Left ventricle myocardium inferior (tissue), 1 donor: Measurements from ENCODE around the gene SUPT20H. TPM values are rescaled to one million over a fixed set of nuclear protein-coding genes. Genes with fewer than 3 reads are reported as not detected.

Source experiments
- DNase-seq: peaks from one replicate; pipeline ENCODE4 v3.0.0-alpha.2; 2020
- H3K27ac ChIP-seq: fragments of 200-600 bp; replicated peaks from 2 replicates; pipeline ENCODE4 v1.8.0; 2021
- H3K27me3 ChIP-seq: fragments of 200-600 bp; 2 replicates; pipeline ENCODE4 v1.8.0; 2021; ENCODE audit warnings: low read depth
- H3K36me3 ChIP-seq: fragments of 200-600 bp; 2 replicates; pipeline ENCODE4 v1.8.0; 2021
- H3K4me1 ChIP-seq: fragments of 200-600 bp; 2 replicates; pipeline ENCODE4 v1.8.0; 2021
- H3K4me3 ChIP-seq: fragments of 200-600 bp; 2 replicates; pipeline ENCODE4 v1.8.0; 2021; ENCODE audit warnings: mild to moderate bottlenecking, moderate library complexity
- H3K9me3 ChIP-seq: fragments of 200-600 bp; replicated peaks from 2 replicates; pipeline ENCODE4 v1.8.0; 2021
- CTCF ChIP-seq: fragments of 200-600 bp; IDR thresholded peaks from 2 replicates; pipeline ENCODE4 v1.8.0; 2021; ENCODE audit warnings: antibody characterized with exemption, mild to moderate bottlenecking, borderline replicate concordance
- intact Hi-C: fragments of 100-400 bp; cut with micrococcal nuclease; formaldehyde crosslinking; loops from one replicate; pipeline ENCODE4 v1.11.0; 2022
- total RNA-seq: library from RNA; stranded (reverse); fragmentation: NEBNext Ultra II Directional; extraction: Animal tissue kit (Norgen Biotek cat#: 25700); gene quantifications from one replicate; pipeline ENCODE4 v1.2.1, GENCODE V29; 2021
- donor health status: DM: no; HTN: yes; CAD: no; lungs with severe emphysema.

SUPT20H gene
- total RNA-seq, 1 donor from 2014 or later: 27.5 TPM

DNA sequence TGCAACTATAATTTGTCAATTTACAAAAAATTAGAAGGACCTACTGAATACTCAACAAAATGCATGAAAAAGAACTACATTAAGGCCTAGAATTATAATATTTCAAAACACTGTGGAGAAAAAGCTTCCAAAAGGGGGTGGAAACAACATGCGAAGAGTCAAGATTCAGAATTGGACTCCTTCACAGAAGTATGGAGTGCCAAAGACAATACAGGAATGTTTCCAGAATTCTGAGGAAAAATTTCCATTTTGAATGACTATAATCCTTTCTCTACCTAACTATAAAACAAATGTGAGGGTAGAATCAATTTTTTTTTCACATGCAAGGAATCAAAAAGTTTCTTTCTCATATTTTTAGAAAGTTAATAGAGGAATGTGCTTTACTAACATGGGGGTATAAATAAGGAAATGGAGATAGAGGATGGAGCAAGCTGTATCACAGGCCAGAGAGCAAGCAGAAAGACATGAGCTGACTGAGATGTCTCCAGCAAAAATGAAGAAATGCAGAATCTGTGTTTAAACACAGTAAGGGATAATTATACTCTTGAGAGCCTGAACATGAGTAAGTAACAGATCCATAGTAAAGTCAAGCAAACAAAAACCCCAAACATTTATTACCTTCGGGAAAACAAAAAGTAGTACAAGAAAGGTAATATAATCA, 99.9 kb downstream of the SUPT20H start:
- H3K27ac ChIP-seq: no peak overlapping the region
- peaks cover 51% of the 10 kb centered on the region for H3K36me3 ChIP-seq
- no peak overlapping the region for H3K4me3 ChIP-seq
- H3K9me3 ChIP-seq: no peaks in the 10 kb centered on the region
- TF ChIP-seq CTCF: no peak
- no peaks in the 10 kb centered on the region for H3K4me1 ChIP-seq
- intact Hi-C loops: no loop called here
- no peaks in the 10 kb centered on the region for H3K27me3 ChIP-seq
- no peak for DNase-seq

Other genes starting within 250 kb of the SUPT20H start
- 4.2 TPM for gene RFXAP, start 240.5 kb downstream of the SUPT20H start, total RNA-seq
- 4.2 TPM for gene SMAD9, start 139.4 kb downstream of the SUPT20H start, total RNA-seq
- 9.1 TPM for gene ALG5, start 60.3 kb downstream of the SUPT20H start, total RNA-seq
- gene EXOSC8, start 58.9 kb downstream of the SUPT20H start, total RNA-seq: 23.8 TPM
- not detected for gene CSNK1A1L, start 46.0 kb upstream of the SUPT20H start, total RNA-seq